ENCODE results near the gene OTUD5. TPM values are rescaled to one million over a fixed set of nuclear protein-coding genes. Genes with fewer than 3 reads are reported as not detected.
A peak's percentile ranks its signal among the peaks of the same experiment; 100 is the strongest.

The OTUD5 gene
- total and polyA plus RNA-seq, 11 donors = 17.2 to 32.7 (median 24.6) TPM

DNA sequence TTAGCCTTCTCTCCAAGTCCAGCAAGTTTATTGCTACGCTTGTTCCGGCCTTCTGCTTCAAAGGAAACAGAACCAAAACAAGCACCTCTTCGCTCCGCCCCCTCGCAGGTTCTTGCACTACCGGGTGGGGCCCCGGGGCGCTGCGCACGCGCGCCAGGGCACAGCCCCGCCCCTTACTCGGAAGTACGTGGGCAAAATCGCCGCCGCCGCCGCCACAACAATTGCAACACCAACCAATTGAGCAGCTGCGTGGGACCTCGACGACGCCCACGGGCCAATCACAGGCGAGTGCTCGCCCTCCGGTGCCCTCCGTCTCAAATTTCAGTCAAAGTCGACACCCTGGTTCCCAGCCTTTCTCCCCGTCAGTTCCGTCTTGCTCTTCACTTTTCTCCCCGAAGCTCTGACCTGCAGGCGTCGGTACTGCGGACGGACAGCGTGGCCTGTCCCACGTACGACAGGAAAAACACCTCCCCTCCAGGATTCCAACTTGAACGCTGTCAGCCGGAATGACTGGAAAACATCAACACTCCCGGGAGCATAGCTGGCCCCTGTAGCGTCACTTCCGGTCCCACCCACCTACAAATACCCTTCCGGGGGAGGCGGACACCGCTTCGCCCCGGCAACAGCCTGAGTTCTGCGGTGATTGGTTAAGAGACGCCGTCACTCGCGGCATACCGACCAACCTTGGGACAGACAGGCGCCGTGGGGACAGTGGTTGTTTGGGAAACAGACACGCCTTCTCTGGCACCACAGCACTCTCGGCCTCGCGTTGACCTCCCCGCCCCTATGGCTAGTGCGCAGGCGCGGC is 624 bp upstream of the OTUD5 start:
- TF ChIP-seq, protein P1, sequence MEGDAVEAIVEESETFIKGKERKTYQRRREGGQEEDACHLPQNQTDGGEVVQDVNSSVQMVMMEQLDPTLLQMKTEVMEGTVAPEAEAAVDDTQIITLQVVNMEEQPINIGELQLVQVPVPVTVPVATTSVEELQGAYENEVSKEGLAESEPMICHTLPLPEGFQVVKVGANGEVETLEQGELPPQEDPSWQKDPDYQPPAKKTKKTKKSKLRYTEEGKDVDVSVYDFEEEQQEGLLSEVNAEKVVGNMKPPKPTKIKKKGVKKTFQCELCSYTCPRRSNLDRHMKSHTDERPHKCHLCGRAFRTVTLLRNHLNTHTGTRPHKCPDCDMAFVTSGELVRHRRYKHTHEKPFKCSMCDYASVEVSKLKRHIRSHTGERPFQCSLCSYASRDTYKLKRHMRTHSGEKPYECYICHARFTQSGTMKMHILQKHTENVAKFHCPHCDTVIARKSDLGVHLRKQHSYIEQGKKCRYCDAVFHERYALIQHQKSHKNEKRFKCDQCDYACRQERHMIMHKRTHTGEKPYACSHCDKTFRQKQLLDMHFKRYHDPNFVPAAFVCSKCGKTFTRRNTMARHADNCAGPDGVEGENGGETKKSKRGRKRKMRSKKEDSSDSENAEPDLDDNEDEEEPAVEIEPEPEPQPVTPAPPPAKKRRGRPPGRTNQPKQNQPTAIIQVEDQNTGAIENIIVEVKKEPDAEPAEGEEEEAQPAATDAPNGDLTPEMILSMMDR (IDR thresholded peaks at IDR 0.05) = no peak
- no peak for TF ChIP-seq POLR2A (IDR thresholded peaks at IDR 0.05)
- intact Hi-C loops (cut with DNase I) = loop anchor here in 5 of 10 donors (5.0 to 10.0 kb wide), 4 partner anchors 44 to 147 kb away; partner anchors contain the start of genes TFE3 (in 4 of the 5) and GRIPAP1 (in 1 of the 5)
- WGBS, 4 donors = 0 to 51% (median 18%) methylated on average over 57 to 66 of the region's 66 CpGs
- Histone ChIP-seq H3K9me3 (peaks cover 0 to 5% (median 0%) of the 10 kb centered on the region in 12 donors), H3K36me3 (peaks cover 0 to 13% (median 0%) of the 10 kb centered on the region in 9 donors), H3K4me3 (peak overlapping the region; percentile 49 to 87 (median 71)), H3K4me1 (peaks cover 0 to 42% (median 21%) of the 10 kb centered on the region in 12 donors), H3K27ac (peak overlapping the region; percentile 87 to 99 (median 94)), H3K27me3 (no peaks in the 10 kb centered on the region)
- peak; percentile 93 to 97 (median 96) for ATAC-seq
- peak; percentile 96 to 98 (median 97) for DNase-seq

DNA sequence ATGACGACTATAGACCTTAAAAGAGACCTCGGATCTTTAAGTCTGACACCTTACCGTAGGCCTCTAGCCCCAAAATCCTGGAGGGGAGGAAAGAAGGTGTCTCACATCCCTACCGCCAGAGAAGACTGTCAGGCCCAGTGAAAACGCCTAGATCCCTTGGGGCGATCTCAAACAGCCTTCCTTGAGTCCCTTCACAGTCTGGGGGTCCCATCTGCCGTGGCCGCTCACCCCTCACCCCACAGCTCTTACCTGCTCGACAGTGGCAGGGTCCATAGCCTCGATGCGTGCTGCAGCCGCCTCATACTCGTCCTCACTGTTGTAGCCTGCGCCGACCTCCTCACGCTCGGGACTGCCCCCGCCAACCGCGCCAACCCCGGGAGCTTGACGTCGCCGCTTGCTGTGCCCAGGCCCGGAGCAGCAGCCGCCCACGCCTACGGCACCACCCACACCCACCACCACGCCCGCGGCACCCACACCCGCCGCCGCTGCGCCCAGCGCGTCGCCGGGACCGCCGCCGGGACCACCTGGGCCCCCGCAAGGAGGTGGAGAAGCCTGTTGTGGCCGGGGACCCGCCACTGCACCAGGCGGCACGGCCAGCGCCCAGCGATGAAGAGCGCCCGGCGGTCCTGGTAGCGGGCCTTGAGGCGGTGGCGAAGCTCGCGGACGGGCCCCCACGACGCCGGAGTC is 536 bp downstream of the OTUD5 start:
- Histone ChIP-seq H3K27me3 (no peaks in the 10 kb centered on the region), H3K36me3 (peaks cover 0 to 13% (median 0%) of the 10 kb centered on the region in 9 donors), H3K27ac (peak overlapping the region in 11 of 12 donors; percentile 46 to 99 (median 92)), H3K4me3 (peak overlapping the region; percentile 49 to 87 (median 71)), H3K9me3 (peaks cover 0 to 5% (median 0%) of the 10 kb centered on the region in 12 donors), H3K4me1 (peaks cover 0 to 51% (median 23%) of the 10 kb centered on the region in 12 donors)
- TF ChIP-seq POLR2A (IDR thresholded peaks at IDR 0.05) = no peak
- intact Hi-C loops (cut with DNase I) = loop anchor here in 5 of 10 donors (5.0 to 10.0 kb wide), 4 partner anchors 45 to 148 kb away; partner anchors contain the start of genes TFE3 (in 4 of the 5) and GRIPAP1 (in 1 of the 5)
- DNase-seq (peak in 3 of 5 donors; percentile 17 to 33 (median 21)), ATAC-seq (no peak)
- WGBS, 4 donors = 1 to 44% (median 19%) methylated on average over 32 to 61 of the region's 61 CpGs

DNA sequence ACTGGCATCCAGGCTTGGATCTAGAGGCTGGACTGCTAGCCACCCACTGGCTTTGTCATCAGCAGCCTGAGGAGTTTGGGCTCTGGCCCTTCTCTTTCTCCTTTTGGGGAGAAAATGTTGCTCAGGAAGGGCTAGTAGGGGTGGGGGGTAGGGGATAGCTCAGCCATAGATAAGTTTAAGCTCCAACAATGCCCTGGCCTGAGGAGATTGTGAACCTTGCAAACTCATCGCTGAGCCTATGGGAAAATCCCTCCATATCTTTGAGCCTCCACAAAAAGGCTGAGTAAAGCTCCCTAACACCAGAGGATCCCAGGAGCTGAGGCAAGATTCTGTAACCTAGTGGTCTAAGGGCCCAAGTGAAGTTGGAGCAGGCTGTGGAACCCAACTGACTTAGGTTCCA is 8.8 kb downstream of the OTUD5 start:
- 56 to 96% (median 91%) methylated on average over 1 of the region's 1 CpG for WGBS, 4 donors

More for the DNA sequence above, 8.8 kb downstream of the OTUD5 start:
- ATAC-seq (no peak), DNase-seq (no peak)
- no peaks in the 10 kb centered on the region for H3K27me3 ChIP-seq
- H3K36me3 ChIP-seq = peaks cover 0 to 7% (median 3%) of the 10 kb centered on the region in 9 donors
- H3K9me3 ChIP-seq = no peaks in the 10 kb centered on the region
- H3K4me1 ChIP-seq = peaks cover 0 to 24% (median 3%) of the 10 kb centered on the region in 12 donors
- intact Hi-C loops (cut with DNase I) = no loop called here
- no peak overlapping the region for H3K27ac ChIP-seq
- no peak for TF ChIP-seq POLR2A (IDR thresholded peaks at IDR 0.05)
- TF ChIP-seq, protein P1 (IDR thresholded peaks at IDR 0.05) = no peak
- H3K4me3 ChIP-seq = no peak overlapping the region

Measured in heart left ventricle (tissue), 16 donors.